ENCODE results near the gene IAPP.

DNA sequence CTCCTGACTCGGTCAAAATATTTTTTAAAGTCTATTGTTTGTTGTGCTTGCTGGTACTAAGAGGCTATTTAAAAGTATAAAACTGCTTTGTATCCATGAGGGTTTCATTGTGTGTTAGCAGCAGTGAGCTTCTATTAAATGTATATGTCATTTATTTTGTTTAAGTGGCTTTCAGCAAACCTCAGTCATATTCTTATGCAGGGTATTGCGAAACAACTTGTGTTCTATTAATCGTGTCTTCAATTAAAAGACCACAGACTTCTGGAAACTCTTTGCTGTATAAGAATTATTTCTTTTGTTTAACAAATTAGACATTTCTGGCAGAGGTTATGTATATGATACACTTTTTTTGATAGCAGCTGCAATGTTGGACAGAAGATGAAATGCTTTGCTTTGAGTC is 6.5 kb downstream of the IAPP start:
- TF ChIP-seq, protein P1, sequence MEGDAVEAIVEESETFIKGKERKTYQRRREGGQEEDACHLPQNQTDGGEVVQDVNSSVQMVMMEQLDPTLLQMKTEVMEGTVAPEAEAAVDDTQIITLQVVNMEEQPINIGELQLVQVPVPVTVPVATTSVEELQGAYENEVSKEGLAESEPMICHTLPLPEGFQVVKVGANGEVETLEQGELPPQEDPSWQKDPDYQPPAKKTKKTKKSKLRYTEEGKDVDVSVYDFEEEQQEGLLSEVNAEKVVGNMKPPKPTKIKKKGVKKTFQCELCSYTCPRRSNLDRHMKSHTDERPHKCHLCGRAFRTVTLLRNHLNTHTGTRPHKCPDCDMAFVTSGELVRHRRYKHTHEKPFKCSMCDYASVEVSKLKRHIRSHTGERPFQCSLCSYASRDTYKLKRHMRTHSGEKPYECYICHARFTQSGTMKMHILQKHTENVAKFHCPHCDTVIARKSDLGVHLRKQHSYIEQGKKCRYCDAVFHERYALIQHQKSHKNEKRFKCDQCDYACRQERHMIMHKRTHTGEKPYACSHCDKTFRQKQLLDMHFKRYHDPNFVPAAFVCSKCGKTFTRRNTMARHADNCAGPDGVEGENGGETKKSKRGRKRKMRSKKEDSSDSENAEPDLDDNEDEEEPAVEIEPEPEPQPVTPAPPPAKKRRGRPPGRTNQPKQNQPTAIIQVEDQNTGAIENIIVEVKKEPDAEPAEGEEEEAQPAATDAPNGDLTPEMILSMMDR (IDR thresholded peaks at IDR 0.05), result no peak
- TF ChIP-seq POLR2A (IDR thresholded peaks at IDR 0.05), result no peak

Measured in body of pancreas (tissue), 4 donors.